Activated CD4-positive, alpha-beta T cell treated with anti-CD3 and anti-CD28 coated beads for 4 hours (primary cell): ENCODE results near the gene ELFN1.

Experiments
- DNase-seq, 2 donors: peaks; one replicate each; pipeline ENCODE4 v3.0.0-alpha.2; 2020

Gene ELFN1

DNA sequence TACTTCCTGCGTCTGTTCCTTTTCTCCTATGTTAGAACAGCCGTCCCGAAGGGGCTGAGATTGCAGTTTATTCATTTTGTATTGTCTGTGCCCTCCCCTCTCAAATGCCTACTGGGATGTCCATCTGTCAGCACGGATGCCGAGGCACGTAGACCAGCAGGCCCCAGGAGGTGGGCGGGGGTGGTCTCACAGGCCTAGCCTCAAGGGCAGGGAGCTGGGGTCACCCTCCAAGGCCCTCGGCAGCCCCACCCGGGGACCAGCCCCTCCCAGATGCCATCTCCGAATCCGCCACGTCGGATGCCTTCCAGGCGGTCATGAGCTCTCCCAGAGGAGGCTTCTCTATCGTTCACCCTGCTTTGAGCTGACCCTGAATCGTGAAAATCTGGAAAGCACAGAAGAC lies 59.7 kb downstream of the ELFN1 start:
- DNase-seq, result no peak

- DNase-seq, result no peak
Observed at GRCh38 chr7:1732072-1732471, 62.0 kb downstream of the ELFN1 start.

- no peak for DNase-seq
Observed at GRCh38 chr7:1732645-1733044, 62.6 kb downstream of the ELFN1 start.

GRCh38 chr7:1733206-1733907 lies 63.3 kb downstream of the ELFN1 start:
- no peak for DNase-seq

DNA sequence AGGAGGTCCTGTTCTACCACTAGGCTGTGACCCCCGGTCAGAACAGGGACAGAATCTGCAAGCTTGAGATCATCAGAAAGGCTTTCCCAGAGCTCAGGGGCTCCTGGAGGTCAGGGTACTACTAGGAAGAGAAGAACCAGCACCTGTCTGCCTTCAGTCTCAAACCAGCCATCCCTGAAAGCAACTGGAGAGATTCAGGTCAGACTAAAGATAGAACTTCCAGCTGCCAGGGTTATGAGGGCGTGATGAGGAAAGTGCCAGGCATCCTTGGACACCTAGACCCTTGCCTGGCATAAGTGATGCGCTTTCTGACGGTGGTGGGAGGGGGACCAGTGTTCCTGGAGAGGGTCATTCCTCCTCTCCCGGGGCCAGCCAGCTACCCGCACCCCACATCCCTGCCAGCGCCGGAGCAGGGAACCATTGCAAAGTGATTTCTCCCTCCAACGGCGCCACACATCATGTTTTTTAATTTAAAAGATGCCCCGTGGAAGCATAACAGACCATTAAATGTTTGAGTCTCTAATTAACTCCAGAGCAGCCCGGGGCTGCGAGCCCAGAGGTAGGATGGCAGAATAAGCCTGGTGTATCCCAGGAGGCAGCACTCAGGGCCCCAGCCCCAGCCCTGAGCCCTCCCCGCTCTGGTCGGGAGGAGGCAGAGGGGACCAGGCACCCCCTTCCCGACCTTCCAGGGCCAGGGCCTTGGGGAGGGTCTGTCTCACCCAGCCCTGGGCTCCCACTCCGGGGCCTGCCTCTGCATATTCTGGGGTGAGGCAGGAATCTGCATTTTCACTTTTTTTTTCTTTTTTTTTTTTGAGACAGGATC lies 64.0 kb downstream of the ELFN1 start:
- no peak for DNase-seq

DNA sequence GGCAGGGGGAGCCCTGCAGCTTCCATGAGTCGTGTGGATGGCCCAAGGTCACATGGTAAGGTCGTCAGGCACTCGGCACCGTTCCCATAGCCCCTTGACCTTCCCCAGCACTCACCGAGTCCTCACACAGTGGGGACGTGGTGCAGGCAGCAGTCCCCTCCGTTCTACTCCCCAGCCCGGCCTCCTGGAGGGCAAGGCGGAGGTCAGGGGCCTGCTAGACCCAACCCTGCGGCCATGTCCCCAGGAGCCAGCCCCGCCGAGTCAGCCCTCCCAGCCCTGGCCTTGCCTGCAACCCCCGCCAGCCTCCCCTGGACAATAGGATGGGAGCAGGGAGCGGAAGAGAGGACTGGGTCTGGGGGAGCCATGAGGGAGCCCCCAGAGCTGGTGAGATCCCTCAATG lies 65.2 kb downstream of the ELFN1 start:
- DNase-seq, result no peak

DNA sequence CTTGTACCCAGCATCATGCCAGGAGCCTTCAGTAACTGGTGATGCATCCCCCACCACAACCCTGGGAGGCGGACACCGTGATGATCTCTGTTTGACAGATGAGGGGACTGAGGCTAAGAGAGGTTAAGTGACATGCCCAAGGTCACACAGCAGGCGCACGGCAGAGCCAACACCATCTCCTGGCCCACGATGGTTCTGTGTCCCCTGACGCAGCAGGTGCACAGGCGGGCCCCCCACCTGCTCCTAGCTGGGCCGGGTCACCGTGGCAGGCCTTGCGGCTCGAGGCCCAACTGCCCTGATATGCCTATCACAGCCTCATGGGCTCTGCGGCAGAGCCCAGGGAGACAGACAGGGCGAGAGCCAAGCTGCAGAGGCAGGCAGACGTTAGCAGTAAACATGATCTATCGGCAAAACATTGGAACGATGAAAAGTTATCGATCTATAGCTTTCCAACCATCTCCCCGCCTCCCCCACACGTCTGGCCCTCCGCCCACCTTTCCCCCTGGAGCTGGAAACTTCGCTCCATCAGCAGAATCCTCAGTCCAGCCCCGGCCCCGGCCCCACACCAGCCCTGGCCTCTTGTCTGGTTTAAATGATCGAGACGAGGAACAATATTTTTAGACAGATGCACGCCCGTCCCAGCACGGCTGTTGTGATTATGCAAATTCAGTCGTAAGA lies 65.9 kb downstream of the ELFN1 start:
- no peak for DNase-seq

DNA sequence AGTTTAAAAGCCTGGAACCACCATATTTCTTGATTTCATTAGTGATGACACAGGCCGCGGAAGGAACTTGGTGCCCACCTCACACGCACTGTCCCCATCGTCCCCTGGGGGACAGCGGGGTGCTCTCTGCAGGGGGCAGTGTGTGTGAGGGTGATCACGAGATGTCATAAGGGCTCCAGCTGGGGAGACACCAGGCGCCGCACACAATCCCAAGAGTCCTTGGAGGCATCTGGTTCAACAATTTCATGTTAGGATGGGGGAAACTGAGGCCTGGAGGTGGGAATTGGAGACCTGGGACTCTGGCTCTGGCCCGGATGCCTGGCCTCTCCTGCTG lies 66.4 kb downstream of the ELFN1 start:
- DNase-seq, result no peak

DNA sequence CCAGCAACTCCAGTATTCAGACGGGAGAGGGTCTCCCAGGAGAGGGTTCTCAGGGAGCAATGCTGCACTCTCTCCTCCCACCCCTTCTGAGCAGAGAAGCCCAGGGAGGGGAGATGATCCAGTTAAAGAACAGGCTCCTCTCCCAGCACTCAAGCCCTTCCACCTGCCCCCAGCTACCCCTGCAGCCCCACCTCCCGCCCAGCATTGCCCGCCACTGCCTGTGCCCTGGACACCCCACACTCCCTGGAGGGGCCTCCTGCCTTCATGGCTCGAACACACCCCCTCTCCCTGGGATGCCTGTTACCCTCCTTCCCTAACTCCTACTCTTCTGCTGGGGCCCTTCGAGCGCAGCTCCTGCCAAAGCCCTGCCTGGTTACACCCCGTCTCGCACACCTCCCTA lies 66.8 kb downstream of the ELFN1 start:
- DNase-seq, result no peak

DNA sequence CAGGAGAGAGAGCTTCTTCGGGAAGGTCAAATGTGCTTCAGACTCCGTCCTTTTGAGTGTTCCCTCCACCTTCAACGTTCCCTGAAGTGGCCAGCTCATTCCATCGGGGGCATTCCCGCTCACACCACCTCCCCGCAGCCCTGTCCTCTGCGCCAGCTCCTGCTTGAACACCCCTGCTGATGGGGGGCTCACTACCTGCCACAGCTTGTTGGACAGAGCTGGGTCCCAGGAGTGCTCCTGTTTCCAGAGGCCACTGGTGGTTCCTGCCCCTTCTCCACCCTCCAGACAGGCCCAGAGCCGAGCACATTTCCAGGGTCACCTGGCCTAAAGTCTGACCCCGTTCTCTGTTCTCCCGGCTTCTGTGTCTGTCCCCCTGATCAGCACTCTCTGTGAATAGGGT lies 67.4 kb downstream of the ELFN1 start:
- DNase-seq, result no peak

- no peak for DNase-seq
Observed at GRCh38 chr7:1737956-1738355, 67.9 kb downstream of the ELFN1 start.

DNA sequence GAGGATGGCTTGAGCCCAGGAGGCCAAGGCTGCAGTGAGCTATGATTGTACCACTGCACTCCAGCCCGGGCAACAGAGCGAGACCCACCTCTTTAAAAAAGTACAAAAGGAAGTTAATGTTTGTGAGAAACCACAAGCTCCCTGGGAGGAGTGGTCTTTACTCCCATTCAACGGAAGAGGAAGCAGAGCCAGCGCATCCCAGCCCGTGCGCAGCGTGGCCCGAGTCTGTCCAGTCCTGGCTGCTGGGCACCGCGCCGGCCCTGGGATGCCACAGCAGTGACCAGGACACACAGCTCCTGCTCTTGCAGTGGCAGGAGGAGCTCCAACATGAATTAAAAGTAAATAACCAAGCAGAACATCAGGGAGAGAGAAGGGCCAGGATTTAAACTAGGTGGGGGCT lies 68.4 kb downstream of the ELFN1 start:
- DNase-seq, result no peak

DNA sequence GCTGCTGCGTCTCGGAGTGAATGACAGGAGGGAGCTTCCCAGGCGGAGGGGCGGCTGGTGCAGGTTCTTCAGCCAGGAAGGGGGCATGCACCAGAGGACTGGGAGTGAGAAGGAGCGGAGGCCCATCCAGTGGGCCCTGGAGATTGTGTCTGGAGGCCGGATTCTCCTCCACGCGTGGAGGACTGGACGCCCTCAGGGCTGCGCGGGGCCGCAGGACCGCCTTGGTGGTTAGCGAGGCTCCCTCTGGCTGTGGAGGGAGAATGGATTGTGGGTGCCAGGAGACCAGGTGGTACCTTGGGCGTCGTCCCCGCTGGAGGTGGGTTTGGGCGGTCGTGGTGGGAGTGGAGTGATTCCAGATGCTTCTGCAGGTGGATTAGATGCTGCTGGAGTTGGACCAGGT lies 68.9 kb downstream of the ELFN1 start:
- DNase-seq, result no peak

DNA sequence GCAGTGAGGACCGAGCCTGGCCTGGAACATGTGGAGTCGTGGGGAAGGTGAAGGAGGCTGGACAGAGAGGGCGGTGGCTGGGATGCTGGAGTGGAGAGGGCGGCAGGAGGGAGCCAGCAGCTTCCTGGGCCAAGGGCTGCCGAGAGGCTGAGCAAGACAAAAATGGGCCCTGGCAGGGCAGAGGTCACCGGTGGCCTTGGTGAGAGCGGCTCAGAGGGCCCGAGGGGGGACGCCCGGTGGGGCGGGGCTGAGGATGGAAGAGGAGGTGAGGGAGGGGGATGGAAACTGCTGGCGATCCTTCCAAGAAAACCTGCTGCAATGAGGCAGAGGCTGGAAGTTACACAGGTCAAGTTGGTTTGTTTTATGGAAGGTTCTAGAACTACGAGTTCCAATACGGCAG lies 69.5 kb downstream of the ELFN1 start:
- no peak for DNase-seq

DNA sequence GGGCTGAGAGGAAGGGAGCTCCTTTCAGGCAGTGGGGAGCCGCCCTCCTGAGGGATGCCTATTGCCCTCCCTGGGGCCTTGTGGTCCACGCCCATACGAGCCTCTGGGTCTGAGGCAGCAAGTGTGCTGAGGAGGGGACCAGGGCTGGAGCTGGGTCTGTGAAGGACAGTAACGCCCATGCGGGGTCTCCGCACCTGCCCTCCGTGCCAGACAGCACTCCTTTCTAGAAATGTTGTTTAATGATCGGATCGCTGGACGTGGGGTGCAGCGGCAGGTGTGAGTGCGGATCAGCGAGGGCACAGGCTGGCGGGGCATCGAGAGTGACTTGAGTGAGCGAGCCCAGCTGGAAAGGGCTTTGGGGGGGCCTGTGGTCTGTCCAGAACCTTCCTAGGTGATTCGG lies 70.1 kb downstream of the ELFN1 start:
- no peak for DNase-seq

DNA sequence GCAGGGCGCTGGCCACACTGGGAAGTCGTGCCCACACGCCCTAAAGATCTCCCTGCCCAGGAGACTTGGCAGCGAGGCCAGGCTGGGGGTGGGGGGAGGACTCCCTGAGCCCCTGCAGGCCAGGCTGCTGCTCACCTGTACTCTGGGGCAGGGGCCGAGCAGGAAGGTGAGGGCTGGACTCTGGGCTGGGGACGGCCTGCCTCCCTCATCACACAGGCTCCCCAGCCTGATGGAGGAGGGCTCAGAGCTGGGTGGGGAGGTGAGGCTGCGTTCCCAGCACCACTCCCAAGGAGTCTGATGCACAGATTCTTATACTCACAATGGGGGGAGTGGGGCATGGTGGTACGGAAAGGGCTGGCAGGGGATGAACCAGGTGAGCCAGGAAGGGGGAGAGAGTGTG lies 71.2 kb downstream of the ELFN1 start:
- DNase-seq, result no peak

GRCh38 chr7:1741751-1742554 lies 71.9 kb downstream of the ELFN1 start:
- no peak for DNase-seq

DNA sequence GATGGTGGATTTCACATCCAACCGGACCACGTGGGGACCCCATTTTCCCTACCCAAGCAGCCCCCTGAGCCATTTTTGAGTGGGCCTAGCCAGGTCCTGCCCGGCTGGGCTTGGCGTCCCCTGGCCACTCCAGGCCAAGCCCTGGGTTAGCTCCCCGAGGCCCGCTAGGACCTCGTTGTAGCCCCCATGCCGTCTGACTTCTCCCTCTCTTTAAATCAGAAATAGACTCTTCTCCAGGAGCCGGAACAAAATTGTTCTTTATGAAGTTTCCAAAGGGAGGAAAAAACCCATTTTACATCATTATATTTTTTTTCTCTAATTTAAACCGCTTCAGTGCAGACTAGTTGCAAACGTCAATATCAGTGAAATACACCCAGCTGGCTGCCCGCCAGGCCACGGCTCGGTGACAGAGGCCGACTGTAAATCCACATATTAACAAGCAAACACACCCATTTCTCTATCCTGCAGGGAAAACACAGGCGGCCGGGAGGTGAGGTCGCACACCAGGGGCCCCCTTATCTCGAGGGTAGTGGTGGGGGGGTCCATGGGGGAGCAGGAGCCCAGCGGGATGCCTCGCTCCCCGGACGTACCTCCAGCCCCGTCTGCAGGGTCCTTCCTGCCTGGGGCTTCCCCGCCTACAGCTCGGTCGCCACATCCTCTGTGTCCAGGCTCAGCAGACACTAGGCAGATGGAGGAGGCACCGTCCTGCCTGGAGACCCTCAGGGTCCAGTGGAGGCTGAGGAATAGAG lies 72.7 kb downstream of the ELFN1 start:
- DNase-seq, result no peak

DNA sequence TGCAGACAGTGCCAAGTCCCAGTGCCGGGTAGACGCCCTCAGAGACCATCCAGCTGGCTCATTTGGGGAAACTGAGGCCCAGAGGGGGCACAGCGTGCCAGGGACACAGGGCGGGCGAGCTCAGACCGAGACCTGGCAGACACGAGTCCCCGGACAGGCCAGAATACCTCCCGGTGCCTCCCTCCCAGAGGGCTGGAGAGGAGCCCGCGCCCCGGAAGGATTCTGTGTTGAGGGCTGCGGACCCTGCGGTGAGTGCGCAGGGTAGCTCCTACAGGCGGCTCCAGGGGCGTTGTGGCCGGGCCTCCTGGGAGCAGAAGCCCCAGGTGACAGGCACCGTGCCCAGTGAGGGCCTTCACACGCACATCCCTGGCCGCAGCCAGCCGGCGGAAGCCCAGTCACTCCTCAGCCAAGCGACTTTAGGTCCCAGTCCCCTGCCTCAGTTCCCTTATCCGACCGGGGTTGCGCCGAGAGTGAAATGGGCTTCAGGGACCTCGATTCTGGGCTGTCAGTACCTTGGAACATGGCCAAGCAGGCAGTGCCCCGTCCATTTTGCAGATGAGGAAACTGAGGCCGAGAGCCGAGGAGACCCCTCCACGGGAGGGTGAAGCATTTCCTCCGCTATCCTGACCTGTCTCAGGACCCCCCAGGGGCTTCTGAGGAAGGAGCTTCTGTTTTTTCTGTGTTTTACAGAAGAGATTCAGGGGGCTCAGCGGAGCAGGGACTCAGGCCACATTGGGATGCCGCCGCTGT lies 73.6 kb downstream of the ELFN1 start:
- DNase-seq, result no peak

DNA sequence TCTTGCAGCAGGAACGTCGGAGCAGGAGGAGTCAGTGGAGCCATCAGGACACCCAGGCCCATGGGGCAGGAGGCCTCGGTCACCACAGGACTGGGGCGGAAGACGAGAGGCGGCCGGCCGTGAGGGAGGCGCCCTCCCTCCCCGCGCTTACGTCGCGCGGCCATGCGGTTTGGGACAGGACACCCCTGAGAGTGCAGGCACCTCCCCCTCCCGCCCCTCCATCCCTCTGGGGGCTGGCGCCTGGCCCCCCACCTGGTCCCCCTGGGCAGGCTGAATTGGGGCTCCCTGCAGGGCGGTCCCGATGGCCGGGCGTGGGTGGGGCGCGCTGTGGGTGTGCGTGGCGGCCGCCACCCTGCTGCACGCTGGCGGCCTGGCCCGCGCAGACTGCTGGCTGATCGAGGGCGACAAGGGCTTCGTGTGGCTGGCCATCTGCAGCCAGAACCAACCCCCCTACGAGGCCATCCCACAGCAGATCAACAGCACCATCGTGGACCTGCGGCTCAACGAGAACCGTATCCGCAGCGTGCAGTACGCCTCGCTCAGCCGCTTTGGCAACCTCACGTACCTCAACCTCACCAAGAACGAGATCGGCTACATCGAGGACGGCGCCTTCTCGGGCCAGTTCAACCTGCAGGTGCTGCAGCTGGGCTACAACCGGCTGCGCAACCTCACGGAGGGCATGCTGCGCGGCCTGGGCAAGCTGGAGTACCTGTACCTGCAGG lies 74.4 kb downstream of the ELFN1 start:
- no peak for DNase-seq

DNA sequence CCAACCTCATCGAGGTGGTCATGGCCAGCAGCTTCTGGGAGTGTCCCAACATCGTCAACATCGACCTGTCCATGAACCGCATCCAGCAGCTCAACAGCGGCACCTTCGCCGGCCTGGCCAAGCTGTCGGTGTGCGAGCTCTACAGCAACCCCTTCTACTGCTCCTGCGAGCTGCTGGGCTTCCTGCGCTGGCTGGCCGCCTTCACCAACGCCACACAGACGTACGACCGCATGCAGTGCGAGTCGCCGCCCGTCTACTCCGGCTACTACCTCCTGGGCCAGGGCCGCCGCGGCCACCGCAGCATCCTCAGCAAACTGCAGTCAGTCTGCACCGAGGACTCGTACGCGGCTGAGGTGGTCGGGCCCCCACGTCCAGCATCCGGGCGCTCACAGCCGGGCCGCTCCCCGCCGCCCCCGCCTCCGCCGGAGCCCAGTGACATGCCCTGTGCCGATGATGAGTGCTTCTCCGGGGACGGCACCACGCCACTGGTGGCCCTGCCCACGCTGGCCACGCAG lies 75.0 kb downstream of the ELFN1 start:
- DNase-seq, result no peak
